Chondrocyte (in vitro differentiated cells): ENCODE data around the gene KRT82. TPM values are rescaled to one million over a fixed set of nuclear protein-coding genes. Genes with fewer than 3 reads are reported as not detected.

Source experiments
- DNase-seq: peaks from one replicate; pipeline ENCODE4 v3.0.0; 2021; ENCODE audit warnings: mixed read lengths, low spot score
- H3K27ac Mint-ChIP-seq: one replicate; pipeline ENCODE4 v1.8.0; 2021; ENCODE audit warnings: mild to moderate bottlenecking, moderate library complexity, mixed read lengths; ENCODE audit not compliant: unreplicated experiment
- H3K27me3 Mint-ChIP-seq: 2 replicates; pipeline ENCODE4 v1.8.0; 2021; ENCODE audit warnings: low read depth, mixed read lengths
- H3K36me3 Mint-ChIP-seq: 2 replicates; pipeline ENCODE4 v1.8.0; 2021; ENCODE audit warnings: low read depth, mixed read lengths
- H3K4me1 Mint-ChIP-seq: 2 replicates; pipeline ENCODE4 v1.8.0; 2021; ENCODE audit warnings: low read depth, mild to moderate bottlenecking, mixed read lengths
- H3K4me3 Mint-ChIP-seq: one replicate; pipeline ENCODE4 v1.8.0; 2021; ENCODE audit warnings: mild to moderate bottlenecking, moderate library complexity, mixed read lengths; ENCODE audit not compliant: unreplicated experiment
- H3K9me3 Mint-ChIP-seq: 2 replicates; pipeline ENCODE4 v1.8.0; 2021; ENCODE audit warnings: low read depth, mixed read lengths
- CTCF ChIP-seq: fragments of 200-600 bp; sonication (generic); IDR thresholded peaks from 2 replicates; pipeline ENCODE4 v1.5.0; 2021; ENCODE audit warnings: antibody characterized with exemption, mild to moderate bottlenecking, moderate library complexity
- total RNA-seq: library from RNA; stranded (reverse); gene quantifications from 3 replicates; pipeline ENCODE4 v1.2.1, GENCODE V29; 2021

The KRT82 gene
- total RNA-seq, 1 donor from 2014 or later, result not detected

- peaks cover 13% of the 10 kb centered on the region for H3K4me1 Mint-ChIP-seq
- DNase-seq, result no peak
- H3K27me3 Mint-ChIP-seq, result peaks cover 52% of the 10 kb centered on the region
- no peak overlapping the region for H3K27ac Mint-ChIP-seq
- H3K4me3 Mint-ChIP-seq, result no peak overlapping the region
- H3K9me3 Mint-ChIP-seq, result no peaks in the 10 kb centered on the region
- H3K36me3 Mint-ChIP-seq, result peaks cover 1% of the 10 kb centered on the region
- no peak for TF ChIP-seq CTCF
These were observed 31.4 kb upstream of the KRT82 start for GRCh38 chr12:52437508-52437907.

GRCh38 chr12:52436828-52437474, 30.8 kb upstream of the KRT82 start:
- DNase-seq, result no peak
- H3K36me3 Mint-ChIP-seq, result peaks cover 1% of the 10 kb centered on the region
- H3K4me1 Mint-ChIP-seq, result peaks cover 9% of the 10 kb centered on the region
- no peak for TF ChIP-seq CTCF
- no peaks in the 10 kb centered on the region for H3K9me3 Mint-ChIP-seq
- no peak overlapping the region for H3K4me3 Mint-ChIP-seq
- H3K27me3 Mint-ChIP-seq, result peaks cover 57% of the 10 kb centered on the region
- H3K27ac Mint-ChIP-seq, result no peak overlapping the region

GRCh38 chr12:52436000-52436827, 30.1 kb upstream of the KRT82 start:
- Mint-ChIP-seq H3K4me3 (no peak overlapping the region), H3K4me1 (peaks cover 3% of the 10 kb centered on the region), H3K27me3 (peaks cover 62% of the 10 kb centered on the region), H3K9me3 (no peaks in the 10 kb centered on the region), H3K27ac (no peak overlapping the region), H3K36me3 (peaks cover 1% of the 10 kb centered on the region)
- no peak for TF ChIP-seq CTCF
- no peak for DNase-seq

GRCh38 chr12:52435659-52435999, 29.5 kb upstream of the KRT82 start:
- Mint-ChIP-seq H3K4me3 (no peak overlapping the region), H3K27me3 (peaks cover 67% of the 10 kb centered on the region), H3K9me3 (no peaks in the 10 kb centered on the region), H3K27ac (no peak overlapping the region), H3K4me1 (no peaks in the 10 kb centered on the region), H3K36me3 (peaks cover 1% of the 10 kb centered on the region)
- no peak for TF ChIP-seq CTCF
- DNase-seq, result no peak

GRCh38 chr12:52434760-52435530, 28.8 kb upstream of the KRT82 start:
- no peaks in the 10 kb centered on the region for H3K9me3 Mint-ChIP-seq
- H3K4me1 Mint-ChIP-seq, result no peaks in the 10 kb centered on the region
- H3K27ac Mint-ChIP-seq, result no peak overlapping the region
- TF ChIP-seq CTCF, result no peak
- H3K4me3 Mint-ChIP-seq, result no peak overlapping the region
- DNase-seq, result no peak
- H3K36me3 Mint-ChIP-seq, result peaks cover 1% of the 10 kb centered on the region
- peaks cover 71% of the 10 kb centered on the region for H3K27me3 Mint-ChIP-seq
